ENCODE results near the gene COX11.
A peak's percentile ranks its signal among the peaks of the same experiment; 100 is the strongest.

COX11 gene

DNA sequence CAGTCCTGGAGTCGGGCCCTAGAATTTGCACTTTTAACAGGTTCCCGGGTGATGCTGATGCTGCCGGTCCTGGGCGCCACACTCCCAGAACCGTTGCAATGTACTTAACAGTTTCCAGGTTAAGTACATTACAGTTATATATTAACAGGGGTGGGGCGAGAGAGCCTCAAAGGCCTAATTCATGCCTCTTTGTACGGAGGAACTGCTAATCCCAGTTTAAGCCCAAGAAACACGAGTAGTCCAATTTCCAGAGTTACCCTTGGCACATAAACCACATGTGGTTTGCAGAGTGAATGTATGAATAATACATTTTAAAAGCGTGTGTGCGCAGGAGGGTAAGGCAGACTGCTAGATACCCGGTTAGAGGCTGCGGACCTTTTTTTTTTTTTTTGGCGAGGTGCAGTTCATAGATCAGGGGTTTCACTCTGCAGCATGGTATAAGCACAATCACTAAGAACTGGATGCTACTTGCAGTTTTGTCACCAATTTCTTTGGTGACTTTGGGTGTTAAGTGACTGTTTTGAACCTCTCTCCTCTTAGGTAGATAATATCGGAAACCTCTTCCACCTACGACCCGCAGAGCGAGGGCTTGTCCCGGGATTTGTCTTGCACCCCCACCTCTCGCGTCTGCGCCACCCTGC lies 713 bp downstream of the COX11 start:
- peak in 2 of 58 donors; percentile 1 to 2 for DNase-seq

DNA sequence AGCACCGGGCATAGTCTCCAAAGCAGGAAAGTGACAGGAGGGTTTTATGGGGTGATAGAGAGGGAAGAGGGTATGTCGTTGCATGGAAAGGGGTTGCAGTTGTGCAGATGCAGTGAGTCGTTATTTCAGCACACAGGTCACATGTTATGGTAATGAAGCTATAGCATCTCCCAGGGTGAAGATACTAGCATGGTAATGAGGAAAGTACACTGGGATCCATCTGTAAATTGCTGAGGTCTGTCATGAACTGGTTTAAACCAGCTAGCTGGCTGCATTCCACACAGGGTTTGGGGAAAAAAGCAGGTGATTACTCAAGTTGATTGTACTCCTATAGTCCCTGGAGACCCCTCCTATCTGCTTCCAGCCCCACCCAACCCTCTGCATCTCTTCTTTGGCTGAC lies 11.7 kb downstream of the COX11 start:
- DNase-seq: no peak

GRCh38 chr17:54951286-54951685 lies 17.2 kb downstream of the COX11 start:
- DNase-seq: no peak

DNA sequence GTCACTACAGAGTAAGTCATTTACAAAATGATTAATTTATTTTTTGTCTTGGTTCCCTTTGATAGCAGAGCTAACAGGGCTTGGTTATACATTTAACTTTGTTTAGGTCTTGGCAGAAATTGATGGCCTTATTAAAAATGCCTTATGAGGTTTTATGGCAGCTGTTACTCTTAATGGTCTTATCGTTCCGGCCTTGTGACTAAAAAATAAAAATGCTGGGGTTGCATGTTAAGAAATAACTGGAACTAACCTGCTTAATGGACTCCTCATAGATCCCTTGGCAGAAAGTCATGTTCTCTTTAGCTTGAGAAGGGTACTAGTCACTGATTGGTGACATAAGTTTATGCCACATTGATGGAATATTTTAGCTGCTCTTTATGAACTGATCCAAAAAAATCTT lies 18.3 kb downstream of the COX11 start:
- DNase-seq: no peak

DNA sequence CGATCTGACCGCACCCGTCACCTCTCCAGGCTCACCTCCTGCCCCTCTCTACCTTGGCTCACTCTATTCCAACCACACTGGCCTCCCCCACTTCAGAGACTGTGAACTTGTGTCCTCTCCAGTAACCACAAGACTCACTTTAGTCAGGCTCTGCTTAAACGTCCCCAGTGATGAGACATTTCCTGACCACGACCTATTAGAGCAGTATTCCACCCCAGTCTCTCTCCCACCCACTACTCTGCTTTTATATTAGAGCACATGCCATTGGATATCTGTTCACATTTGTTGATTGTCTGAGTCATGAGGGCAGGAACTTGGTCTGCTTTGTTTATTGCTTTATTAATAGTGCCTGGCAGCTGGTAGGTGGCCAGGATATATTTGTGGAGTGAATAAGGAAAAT lies 20.1 kb downstream of the COX11 start:
- no peak for DNase-seq

GRCh38 chr17:54947396-54947795 lies 21.1 kb downstream of the COX11 start:
- no peak for DNase-seq

DNA sequence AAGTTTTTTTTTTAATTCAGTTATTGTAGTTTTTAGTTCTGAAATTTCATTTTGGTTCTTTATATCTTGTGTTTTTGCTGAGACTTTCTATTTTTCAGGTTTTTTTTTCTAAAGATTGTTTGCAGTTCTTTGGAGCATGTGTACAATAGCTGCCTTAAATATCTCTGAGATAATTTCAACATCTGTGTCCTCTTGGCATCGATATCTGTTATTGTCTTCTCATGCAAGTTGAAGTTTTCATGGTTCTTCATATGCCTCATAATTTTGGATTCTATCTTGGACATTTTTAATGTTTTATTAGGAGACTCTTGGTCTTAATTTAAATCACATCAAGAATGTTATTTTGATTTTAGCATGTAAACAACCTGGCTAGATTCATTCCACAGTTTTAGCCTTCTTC lies 22.8 kb downstream of the COX11 start:
- no peak for DNase-seq

DNA sequence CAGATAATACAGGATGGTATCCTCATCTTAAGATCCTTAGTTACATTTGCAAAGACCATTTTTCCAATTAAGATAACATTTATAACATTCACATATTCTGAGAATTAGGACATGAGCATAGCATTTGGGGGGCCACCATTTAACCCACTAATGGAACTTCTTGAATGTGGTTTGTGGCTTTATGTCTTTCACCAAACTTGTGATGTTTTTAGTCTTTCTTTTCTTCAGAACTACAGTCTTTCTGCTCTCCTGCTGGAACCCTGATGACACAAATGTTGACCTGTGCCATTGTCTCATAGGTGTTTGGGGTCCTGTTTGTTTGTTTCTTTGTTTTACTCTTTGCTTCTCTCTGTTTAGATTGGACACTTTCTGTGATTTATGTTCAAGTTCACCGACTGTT lies 23.2 kb downstream of the COX11 start:
- no peak for DNase-seq

DNA sequence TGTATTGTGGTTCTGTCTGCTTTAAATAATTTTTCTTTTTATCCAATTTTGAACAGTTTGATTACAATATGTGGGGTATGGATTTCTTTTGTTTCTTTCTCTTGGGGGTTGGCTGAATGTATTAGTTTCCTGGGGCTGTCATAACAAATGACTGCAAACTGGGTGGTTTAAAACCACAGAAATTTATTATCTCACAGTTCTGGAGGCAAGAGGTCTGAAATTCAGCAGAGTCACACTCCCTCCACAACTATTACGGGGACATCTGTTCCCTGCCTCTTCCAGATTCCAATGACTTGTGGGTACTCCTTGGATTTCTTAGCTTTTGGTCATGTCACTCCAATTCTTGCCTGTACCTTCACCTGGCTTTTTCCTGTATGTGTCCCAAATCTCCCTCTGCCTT lies 23.7 kb downstream of the COX11 start:
- DNase-seq: no peak

GRCh38 chr17:54941285-54941684 lies 27.2 kb downstream of the COX11 start:
- DNase-seq: no peak

- no peak for DNase-seq
Measured at GRCh38 chr17:54937426-54937825, 31.0 kb downstream of the COX11 start.

- DNase-seq: no peak
Measured at GRCh38 chr17:54937018-54937417, 31.4 kb downstream of the COX11 start.

DNA sequence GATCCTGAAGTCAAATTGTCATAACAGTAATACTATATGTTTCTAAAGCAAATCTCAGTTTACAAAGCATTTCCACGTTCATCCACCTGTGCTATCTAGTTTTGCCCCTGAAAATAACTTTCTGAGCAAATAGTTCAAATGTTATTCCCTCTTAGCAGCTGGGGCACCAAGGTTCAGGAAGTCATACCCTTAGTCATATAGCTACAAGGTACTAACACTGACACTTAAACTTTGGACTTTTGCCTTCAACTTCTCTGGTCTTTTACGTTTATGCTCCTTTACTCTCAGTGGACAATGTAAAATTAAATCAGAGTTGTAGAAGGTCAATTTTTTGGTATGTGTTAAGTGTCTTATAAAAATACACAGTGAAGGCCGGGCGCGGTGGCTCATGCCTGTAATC lies 33.0 kb downstream of the COX11 start:
- no peak for DNase-seq

GRCh38 chr17:54933921-54934320 lies 34.5 kb downstream of the COX11 start:
- no peak for DNase-seq

DNA sequence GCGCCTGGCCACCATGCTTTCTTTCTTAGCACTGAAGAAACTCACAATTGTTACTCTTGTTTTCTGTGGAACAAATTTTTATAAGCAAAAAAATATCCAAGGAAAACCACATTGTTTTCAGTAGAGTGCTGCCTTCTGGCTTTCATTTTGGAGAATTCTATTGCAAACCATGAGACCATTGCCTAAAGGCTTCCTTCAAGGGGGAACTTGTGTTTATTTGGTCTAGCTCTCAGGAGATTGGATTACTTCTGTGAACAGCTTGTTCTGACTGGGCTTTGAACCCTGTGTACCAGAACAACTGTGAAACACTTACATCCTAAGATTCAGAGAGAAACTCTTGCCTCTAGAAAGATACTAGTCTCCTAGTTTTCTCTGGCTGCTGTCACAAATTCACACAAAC lies 35.7 kb downstream of the COX11 start:
- no peak for DNase-seq

- DNase-seq: no peak
Measured at GRCh38 chr17:54927525-54927924, 40.9 kb downstream of the COX11 start.

DNA sequence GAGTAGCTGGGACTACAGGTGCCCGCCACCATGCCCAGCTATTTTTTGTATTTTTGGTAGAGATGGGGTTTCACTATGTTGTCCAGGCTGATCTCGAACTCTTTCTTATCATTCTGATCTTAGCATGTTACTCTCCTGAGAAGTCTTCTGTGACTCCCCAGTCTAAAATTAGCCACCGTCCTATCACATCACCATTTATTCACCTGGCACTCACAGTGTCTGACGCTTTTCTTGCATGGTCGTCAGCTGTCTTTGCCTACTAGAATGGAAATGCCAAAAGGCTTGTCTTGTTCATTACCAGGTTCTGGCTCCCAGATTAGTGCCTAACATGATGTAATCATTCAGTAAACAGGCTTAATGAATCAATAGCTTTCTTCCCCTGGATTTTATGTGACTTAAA lies 44.0 kb downstream of the COX11 start:
- DNase-seq: no peak

- DNase-seq: no peak
Measured at GRCh38 chr17:54920819-54921218, 47.6 kb downstream of the COX11 start.

GRCh38 chr17:54919425-54919824 lies 49.0 kb downstream of the COX11 start:
- DNase-seq: no peak

DNA sequence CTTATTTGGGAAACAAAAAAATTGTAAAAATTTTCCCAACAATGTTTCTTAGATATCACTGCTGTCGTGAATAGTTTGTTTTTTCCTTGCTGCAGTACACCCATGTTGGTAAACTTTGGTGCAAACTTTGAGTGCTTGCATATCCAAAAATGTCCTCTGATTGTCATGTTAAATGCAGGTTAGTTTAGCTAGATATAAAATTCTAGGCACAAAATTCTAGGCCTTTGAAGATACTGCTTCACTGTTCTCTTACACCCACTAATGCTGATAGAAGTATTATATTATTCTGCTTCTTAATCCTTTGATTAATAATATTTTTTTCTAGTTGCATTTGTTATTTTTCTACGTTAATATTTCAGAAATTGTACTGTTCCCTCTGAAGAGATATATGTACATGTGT lies 51.7 kb downstream of the COX11 start:
- DNase-seq: no peak
